Transverse colon (tissue), 3 donors: ENCODE data around the gene KCTD18.

ENCODE experiments used
- CTCF ChIP-seq, 5 experiments: fragments of 200-600 bp in 3 of 5; fragments of 450-650 bp in 2 of 5; sonication (generic) in 3 of 5; IDR thresholded peaks; 1 replicate in 2 of 5; 2 replicates in 3 of 5; pipeline ENCODE4 v1.5.1; 2016 to 2017; ENCODE audit warnings: antibody characterized with exemption in 5 of 5, inconsistent platforms in 3 of 5, mild to moderate bottlenecking in 2 of 5, moderate library complexity in 1 of 5
- EP300 ChIP-seq: sonication (generic); formaldehyde crosslinking; IDR thresholded peaks from one replicate; pipeline ENCODE4 v1.6.1; 2017; ENCODE audit warnings: antibody characterized with exemption, low read depth
- POLR2A ChIP-seq: fragments of 450-650 bp; IDR thresholded peaks from one replicate; pipeline ENCODE4 v1.6.1; 2016; ENCODE audit warnings: antibody characterized with exemption, mild to moderate bottlenecking, moderate library complexity

GRCh38 chr2:200525882-200526651, 16.2 kb upstream of the KCTD18 start, which contains the start of gene SGO2:
- TF ChIP-seq CTCF (IDR thresholded peaks at IDR 0.05) (no peak), POLR2A (peak; percentile 73), EP300 (no peak)
